ENCODE results near the gene GRIA4.
"Not testable (repeated sequence)": the region's sequence is repeated elsewhere in the genome, so short reads cannot be mapped to it uniquely, and the experiment has no call there.

The GRIA4 gene

DNA sequence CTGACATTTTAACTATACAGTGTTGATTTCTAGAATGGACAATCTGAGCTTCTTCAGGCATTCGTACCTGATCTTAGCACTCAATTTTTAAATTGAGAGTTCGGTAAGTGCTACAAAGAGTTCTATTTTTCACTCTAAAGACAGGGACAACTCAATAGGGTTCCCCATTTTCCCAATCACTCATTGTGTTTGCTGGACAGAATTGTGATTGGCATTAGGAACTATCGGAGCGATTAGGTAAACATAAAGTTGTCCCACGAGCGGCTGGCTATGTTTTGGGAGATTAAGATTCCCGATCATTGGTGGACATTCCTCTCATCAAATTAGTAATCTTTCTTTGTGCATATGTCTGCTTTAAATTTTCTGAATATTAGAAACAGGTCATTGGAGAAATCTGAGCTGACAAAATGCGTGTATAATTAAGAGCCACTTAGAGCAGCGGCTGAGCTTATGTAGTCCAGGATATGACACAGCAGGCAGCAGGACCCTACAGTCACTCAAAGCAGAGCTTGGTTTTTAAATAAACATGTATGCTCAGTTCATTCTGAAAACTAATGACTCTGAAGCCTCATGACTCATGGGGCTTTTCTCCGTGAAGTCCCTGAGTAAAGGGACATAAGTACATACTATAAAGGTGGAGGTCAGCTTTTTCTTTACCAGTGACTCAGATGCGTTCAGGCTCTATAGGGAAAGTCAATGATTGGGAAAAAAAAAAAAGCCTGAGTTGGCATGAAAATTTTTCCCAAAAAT is 109.4 kb downstream of the GRIA4 start:
- no peak for DNase-seq (ENCODE audit: low read depth)

DNA sequence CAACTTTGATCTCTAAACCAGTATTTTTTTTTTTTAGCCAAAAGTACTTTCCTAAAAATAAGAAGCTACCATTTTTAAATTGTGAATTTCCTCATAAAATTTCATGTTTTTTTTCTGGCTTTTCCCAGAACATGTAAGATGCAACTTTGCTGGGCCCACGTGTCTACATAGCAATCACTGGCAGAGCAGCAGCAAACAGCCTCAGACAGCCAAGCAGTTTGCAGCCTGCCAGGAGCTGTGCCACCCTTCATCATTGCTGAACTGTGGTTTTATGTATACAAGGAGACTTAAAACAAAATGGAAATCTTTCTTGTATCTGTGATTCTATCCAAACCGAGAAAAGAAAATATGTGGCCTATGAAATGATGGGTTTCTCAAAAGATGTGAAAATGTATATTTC is 110.2 kb downstream of the GRIA4 start:
- no peak for DNase-seq (ENCODE audit: low read depth)

DNA sequence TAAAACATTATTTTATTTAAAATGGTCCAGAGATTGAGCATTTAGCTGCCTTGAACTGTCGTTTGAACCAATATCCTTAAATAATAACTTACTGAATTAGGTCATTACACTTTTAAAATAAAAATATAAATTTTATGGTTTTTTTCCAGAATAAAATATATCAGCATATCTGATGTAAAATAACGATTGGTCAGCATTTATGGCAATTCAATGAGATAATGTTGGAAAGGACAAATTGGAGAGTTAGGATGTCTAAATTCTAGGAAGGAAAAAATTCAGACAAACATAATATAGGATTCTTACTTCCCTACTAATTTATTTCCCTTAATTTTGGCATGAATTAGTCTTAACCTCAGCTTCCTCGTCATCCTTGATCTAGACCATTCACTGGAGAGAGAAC is 113.4 kb downstream of the GRIA4 start:
- no peak for DNase-seq (ENCODE audit: low read depth)

DNA sequence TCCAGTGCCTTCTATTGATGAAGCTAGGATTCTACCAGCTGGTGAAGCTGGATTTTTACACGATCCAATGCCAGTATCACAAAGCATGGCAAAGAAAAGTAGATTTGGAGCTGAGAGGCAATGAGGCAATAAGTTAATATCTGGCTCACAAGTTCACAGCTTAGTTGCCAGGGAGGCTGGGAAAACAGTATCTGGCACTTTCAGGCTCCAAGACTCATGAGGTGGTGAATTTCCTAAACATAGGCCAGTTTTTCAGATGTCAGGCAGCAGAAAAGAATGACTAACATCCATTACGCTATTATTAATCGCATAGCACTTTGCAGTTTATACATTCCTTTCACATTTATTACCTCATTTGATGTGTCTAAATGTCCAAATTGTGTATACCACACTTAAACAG is 122.7 kb downstream of the GRIA4 start:
- DNase-seq (ENCODE audit: low read depth): no peak

DNA sequence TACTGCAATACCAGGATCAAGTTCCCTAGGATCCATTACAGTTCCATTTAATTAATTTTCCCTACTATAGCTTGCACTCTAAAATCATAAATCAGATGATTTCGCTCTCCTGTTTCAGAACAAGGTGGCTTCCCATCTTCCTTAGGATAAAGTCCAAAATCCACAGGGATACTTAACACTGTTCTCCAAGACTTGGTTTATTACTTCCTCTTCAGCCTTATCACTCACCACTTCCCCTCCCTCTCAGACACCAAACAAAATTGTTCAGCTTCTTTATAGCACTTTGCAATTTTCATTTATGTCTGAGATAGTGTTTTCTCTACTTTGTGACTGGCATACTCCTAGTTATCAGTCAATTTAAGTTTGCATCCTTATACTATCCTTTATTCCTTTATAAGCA is 124.6 kb downstream of the GRIA4 start:
- no peak for DNase-seq (ENCODE audit: low read depth)

DNA sequence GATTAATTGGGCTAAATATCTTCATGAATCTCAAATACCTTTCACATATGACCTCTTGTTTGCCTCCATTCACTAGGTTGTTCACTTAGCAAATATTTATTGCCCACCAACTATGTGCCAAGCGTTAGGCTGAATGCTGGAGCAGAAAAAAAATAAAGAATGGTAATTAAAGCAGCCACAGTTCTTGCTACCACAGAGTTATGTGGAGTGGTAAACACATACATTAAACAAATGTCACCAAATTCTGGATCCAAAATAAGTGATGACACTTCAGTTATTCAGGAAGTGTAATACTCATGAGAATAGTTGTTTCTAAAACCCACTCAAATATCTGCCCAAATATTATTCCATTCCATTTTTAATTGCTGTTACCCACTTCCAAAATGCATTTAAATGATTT is 128.4 kb downstream of the GRIA4 start:
- DNase-seq (ENCODE audit: low read depth): no peak

DNA sequence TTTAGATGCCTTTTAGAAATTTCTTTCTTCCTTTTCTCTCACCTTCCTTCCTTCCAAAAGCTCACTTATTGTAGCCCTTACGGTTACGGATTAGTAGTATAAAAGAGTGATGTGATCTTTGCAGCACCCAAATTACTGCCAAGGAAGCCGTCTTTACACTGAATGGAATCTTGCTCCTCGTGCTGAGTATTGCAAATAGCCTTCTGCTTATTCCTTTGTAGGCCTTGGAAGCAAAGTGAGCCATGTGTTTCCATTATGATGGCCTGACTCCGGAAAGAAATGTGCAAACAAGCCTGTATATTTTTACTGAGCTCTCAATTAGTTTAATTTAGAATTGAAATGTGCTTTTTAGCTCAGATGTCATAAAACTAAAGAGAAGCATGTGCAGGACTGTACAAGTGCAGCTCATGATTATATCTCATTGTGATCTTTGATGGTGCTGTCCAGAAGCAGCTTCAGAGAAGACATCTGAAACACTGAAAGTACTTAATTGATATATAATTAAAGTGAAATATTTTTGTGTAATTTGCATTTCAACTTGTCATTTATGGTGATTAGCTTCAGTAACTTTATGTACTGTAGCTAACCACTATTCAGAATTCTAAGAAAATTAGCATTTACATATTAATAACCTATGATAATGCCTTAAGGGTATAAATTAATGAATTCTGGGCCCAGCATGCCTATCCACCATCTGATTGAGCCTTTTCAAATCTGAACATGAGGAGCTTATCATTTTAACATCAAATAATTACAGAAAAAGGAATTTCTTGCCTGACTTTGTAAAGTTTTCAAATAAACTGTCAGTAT is 129.3 kb downstream of the GRIA4 start:
- no peak for DNase-seq (ENCODE audit: low read depth)

DNA sequence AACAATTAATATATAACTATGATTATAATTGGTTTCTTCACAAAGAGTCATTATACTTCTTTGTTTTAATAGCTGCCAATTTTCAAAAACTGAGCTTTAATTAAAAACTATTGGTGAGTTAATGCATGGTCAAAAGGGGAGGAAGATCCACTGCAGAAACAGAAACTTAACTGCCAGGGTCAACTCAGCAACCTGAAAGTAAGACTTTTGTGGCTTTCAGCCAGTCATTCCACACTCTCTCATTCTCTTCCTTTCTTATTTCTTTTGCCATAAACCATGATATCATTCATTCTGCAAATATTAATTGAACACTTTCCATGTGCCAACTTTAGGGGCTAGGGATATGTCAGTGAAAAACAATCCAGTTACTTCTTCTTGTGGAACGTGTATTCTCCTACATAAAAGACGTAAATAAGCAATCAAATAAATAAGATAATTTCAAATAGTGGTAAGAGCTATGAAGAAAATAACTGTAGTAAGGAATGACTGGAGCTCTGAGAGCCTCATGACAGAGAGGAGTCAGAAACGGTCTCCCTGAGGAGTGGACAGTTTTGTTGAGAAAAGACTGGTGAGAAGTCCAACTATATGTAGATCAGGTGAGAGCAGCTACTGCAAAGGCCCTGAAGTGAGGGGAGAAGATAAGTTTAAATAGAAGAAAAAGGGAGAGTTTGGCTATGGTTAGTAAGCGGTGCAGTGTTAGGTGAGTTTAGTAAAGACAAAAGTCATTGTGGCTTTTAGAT is 130.5 kb downstream of the GRIA4 start:
- DNase-seq (ENCODE audit: low read depth): no peak

DNA sequence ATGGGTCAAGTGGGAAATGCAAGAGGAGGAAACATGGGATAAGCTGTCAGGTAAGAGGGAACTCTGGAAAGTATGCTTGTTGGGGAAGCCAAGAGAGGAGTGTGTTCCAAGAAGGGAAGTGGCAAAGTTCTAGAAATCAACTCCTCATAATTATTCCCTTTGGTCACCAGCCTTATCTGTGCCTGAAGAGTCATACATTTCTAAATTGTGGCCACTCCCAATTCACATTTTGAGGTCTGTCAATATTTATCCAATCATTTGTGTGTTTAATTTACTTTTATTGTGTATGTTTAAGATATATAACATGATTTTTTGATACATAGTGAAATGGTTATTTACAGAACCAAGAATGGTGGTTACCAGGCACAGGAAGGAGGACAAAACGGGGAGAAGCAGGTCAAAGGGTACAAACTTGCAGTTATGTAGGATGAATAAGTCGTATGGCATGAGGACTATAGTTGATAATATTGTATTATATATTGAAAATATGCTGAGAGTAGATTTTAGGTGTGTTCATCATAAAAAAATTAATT is 131.7 kb downstream of the GRIA4 start:
- DNase-seq (ENCODE audit: low read depth): no peak

DNA sequence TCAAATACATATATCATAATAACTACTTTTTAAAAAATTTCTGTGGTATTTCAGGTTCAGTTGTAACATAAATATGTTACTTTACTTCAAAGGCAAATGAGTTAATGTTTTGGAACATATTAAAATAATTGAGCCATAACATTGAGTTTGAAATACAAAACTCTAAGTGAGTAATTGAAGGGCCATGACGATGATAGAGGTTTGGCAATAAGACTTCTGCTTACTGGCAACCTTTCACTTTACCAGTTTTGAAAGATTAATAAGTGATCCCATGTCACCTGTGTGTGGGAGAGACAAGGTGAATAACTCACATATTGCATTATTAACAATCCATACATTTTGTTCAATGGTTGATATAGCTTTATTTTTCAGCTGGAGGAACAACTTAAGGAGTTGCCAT is 144.4 kb downstream of the GRIA4 start:
- no peak for DNase-seq (ENCODE audit: low read depth)

DNA sequence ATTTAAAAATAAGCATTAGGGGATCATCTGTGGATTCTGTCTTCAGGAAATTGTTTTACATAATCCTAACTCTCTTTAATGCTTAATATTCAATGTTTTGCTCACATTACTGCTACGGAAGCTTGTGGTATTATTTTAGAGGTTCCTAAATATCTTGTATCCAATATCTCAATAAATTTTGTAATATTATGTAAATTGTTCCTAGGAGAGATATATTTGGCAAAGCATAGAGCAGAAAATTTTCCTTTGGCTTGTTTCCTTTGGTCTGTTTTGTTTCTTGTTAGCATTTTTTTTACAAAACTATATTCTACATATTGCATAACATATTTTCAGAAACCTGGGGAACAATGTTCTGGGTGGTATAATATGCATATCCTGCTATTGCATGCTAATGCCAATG is 144.8 kb downstream of the GRIA4 start:
- DNase-seq (ENCODE audit: low read depth): no peak

DNA sequence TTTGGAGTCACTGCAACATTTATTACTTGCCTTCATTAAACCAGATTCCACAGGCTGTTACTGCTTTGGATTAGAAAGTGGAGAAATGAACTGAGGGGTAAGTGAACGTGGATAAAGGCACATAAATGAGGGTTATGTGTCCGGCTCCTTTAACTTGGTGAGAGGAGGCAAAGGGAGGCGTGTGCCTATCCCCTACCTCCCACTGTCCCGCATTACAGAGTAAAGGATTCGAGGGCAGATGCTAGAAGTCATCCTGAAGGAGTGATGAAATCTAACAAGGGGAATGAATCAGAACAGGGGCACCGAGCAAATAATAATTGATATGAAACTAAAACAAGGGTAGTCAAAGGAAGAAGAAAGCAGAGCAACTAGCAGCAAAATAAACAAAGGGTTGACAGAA is 147.2 kb downstream of the GRIA4 start:
- no peak for DNase-seq (ENCODE audit: low read depth)

DNA sequence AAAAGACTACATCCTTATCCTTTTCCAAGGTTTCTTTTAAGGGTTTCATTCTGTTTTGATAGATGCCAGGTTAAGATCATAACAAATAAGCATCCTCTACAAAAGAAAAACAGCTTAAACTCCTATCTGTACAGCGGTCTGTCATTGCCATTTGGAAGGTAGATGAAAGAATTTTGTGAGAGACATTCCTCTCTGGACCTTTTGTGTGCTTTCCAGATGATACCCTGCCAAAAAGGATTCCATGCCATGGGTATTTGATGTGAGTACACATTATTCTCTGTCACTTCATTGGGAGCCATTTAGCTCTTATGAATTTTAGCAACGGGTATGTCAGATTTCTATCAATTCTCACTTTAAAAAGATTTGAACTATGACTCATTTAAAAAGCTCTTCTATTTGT is 153.7 kb downstream of the GRIA4 start:
- DNase-seq (ENCODE audit: low read depth): no peak

DNA sequence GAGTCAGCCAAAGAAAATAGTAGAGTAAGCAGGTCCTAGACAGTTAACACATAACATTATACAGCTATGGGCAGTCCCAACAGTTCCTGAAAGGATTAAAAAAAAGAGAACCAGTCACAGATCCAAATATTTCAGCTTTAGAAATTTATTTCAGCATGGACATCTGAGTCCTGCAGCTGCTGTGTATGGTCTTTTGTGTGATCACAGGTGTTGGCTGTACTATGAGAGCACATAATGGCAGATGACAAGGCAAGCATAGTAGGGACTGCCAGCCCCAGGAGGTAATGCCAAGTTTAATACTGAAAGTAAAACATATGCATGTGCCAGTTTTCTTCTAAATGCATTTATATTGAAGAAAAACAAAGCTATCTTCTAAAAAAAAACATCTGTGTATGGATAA is 158.1 kb downstream of the GRIA4 start:
- no peak for DNase-seq (ENCODE audit: low read depth)

DNA sequence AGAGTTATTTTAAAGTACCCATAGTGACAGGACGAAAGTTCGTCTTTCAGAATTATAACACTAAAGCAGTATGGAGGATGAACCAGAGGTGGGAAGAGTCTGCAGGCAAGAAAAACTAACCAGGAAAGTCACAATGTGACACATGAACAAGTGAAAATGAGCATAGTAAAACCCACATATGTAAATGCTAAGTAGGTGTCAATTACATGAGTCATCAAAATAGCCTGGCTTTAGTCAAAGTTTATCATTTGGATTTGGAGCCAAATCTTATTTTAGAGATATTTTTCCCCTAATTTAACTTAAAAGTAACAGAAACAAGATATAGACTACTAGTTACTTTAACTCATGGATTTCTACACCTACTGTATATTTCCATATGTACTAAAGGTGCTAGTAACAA is 159.8 kb downstream of the GRIA4 start:
- no peak for DNase-seq (ENCODE audit: low read depth)

DNA sequence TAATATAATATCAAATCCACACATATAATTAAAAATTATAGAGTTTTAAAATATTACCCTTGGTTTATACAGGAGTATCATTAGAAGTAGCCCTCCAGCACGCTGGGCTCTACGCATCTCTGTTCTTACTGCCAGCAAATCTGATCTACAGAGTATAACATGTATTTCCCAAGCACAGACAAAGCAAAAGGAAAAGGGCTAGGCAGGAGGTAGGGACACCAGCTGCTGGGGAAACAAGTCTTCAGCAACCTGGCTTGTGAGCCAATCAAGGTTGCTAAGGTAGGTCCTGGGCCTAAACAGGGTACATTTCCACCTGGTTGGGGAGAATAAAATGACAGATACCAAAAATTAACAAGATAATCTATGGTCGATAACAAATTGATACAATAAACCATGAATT is 163.6 kb downstream of the GRIA4 start:
- DNase-seq (ENCODE audit: low read depth): not testable (repeated sequence)

DNA sequence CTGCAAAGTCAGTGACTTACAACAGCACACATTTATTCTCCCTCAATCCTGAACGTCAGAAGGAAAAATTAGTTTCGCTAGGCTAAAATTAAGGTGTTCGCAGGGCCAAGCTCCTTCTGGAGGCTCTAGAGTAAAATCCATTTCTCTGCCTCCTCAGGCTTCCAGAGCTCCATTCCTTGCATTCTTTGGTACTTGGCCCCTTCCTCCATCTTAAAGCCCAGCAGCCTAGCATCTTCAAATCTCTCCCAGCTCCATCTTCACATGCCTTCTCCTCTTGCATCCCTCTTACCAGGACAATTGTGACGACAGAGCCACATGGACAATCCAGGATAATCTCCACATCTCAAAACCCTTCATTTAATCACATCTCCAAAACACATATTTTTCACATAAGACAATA is 165.0 kb downstream of the GRIA4 start:
- no peak for DNase-seq (ENCODE audit: low read depth)

DNA sequence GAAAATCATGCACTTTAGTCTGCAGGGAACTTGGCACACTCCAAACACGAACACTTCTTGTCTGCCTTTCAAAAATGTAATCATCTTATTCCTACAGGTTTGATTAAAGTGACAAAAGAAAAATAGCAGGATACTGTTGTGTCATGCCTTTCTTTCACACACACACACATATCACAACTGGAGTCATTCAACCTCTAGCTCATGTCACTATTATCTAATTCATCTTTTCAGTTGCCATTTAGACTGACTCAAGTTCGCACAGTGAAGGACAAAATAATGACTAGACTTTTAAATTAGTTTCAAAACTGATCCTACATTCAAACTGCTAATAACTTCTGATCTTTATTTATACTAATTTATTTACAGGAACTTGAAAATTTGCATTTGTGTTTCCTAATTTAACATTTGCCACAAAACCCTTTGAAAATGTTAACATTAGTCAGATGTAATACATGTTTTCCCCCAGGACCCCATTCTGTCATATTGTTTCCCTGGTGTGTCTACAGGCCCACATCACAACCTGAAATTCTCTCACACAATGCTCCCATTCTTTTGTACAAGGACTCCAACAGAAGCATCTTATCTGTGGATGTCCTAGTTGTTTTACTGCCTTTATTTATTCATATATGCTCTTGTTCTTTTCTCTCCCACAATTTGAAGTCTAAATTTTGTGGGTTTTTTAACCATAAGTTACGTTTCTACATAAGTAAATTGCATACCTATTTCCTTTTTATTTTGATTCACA is 171.1 kb downstream of the GRIA4 start:
- no peak for DNase-seq (ENCODE audit: low read depth)

DNA sequence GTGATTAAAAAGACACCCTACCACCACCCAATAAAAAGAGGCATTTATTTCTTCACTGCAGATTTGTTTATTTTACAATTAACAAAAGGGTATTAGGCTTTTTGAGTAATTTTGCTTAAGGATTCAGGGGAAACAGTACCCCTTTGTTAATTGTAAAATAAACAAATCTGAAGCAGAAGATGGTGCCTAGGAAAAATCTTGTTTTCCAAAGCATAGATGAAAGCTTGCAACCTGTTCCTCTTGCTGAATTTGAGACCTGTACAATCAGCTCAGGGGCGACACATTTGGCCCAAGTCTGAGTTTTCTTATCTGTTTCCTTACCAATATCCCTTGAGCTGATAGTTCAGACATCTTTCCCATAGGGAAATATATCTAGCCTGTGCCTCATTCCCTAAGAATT is 171.9 kb downstream of the GRIA4 start:
- DNase-seq (ENCODE audit: low read depth): no peak

DNA sequence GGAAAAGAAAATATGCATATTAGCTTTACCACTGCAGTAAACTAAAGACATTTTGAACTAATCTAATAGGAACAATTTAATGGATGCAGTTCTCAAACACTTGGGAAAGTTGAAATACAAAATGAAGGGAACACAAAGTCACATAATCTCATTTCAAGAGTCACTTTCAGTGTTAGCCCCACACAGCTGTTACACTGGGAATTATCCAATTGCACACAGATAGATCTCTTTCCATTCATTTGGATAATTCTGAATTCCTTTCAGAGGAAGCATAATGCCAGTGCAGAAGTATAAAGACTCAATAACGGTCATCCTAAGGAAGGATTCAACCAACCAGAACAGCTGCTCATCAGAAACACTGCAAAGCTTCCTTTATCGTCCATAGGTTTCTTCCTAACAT is 173.3 kb downstream of the GRIA4 start:
- no peak for DNase-seq (ENCODE audit: low read depth)

DNA sequence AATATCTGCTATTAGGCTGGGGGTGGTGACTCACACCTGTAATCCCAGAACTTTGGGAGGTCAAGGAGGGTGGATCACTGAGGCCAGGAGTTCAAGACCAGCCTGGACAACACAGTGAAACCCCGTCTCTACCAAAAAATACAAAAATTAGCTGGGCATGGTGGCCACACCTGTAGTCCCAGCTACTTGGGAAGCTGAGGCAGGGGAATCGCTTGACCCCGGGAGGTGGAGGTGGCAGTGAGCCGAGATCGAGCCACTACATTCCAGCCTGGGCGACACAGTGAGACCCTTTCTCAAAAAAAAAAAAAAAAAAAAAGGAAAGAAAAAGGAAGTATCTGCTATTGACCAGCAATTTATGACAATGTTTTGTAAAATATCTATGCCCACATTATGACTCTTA is 176.0 kb downstream of the GRIA4 start:
- not testable (repeated sequence) for DNase-seq (ENCODE audit: low read depth)

DNA sequence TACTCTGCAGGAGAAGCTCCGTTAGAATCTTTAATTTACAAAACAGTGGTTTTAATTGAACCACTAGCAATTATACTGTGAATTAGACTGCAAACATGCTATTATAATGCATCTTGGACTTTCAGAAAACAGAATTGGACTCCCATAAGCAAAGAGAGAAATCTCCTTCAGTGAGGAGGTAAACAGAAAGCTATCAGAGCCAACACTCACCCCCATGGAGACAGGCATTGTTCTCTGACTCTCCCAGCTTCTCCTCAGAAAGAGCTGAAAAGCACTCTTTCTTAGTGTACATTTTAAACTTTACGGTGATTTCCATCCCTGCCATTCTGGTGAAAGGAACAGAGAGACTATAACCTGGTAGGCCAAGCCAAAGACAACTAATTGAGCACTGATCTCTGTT is 176.9 kb downstream of the GRIA4 start:
- DNase-seq (ENCODE audit: low read depth): no peak
